ENCODE results near the gene PLPP1.

The PLPP1 gene

GRCh38 chr5:55392669-55393068 is 142.1 kb downstream of the PLPP1 start:
- Mint-ChIP-seq H3K4me1 (no peaks in the 10 kb centered on the region), H3K4me3 (no peak overlapping the region), H3K36me3 (ENCODE audit: low read depth) (peaks cover 82% of the 10 kb centered on the region), H3K9me3 (peaks cover 31% of the 10 kb centered on the region), H3K27me3 (ENCODE audit: low read depth, poor library complexity) (no peaks in the 10 kb centered on the region), H3K27ac (no peak overlapping the region)
- no peak for TF ChIP-seq CTCF (IDR thresholded peaks at IDR 0.05)
- DNase-seq, result no peak

GRCh38 chr5:55391707-55392106 is 143.1 kb downstream of the PLPP1 start:
- DNase-seq, result no peak
- peaks cover 78% of the 10 kb centered on the region for H3K36me3 Mint-ChIP-seq (ENCODE audit: low read depth)
- no peak for TF ChIP-seq CTCF (IDR thresholded peaks at IDR 0.05)
- H3K27me3 Mint-ChIP-seq (ENCODE audit: low read depth, poor library complexity), result no peaks in the 10 kb centered on the region
- H3K4me1 Mint-ChIP-seq, result no peaks in the 10 kb centered on the region
- no peak overlapping the region for H3K27ac Mint-ChIP-seq
- peaks cover 31% of the 10 kb centered on the region for H3K9me3 Mint-ChIP-seq
- H3K4me3 Mint-ChIP-seq, result no peak overlapping the region

- no peak for TF ChIP-seq CTCF (IDR thresholded peaks at IDR 0.05)
- Mint-ChIP-seq H3K36me3 (ENCODE audit: low read depth) (peaks cover 88% of the 10 kb centered on the region), H3K4me3 (no peak overlapping the region), H3K4me1 (no peaks in the 10 kb centered on the region), H3K27me3 (ENCODE audit: low read depth, poor library complexity) (no peaks in the 10 kb centered on the region), H3K9me3 (peaks cover 45% of the 10 kb centered on the region), H3K27ac (no peak overlapping the region)
- no peak for DNase-seq
These were observed 146.9 kb downstream of the PLPP1 start for GRCh38 chr5:55387865-55388264.

- no peaks in the 10 kb centered on the region for H3K4me1 Mint-ChIP-seq
- H3K36me3 Mint-ChIP-seq (ENCODE audit: low read depth), result peaks cover 88% of the 10 kb centered on the region
- H3K9me3 Mint-ChIP-seq, result peaks cover 42% of the 10 kb centered on the region
- H3K4me3 Mint-ChIP-seq, result no peak overlapping the region
- H3K27ac Mint-ChIP-seq, result no peak overlapping the region
- no peak for DNase-seq
- no peak for TF ChIP-seq CTCF (IDR thresholded peaks at IDR 0.05)
- no peaks in the 10 kb centered on the region for H3K27me3 Mint-ChIP-seq (ENCODE audit: low read depth, poor library complexity)
These were observed 148.4 kb downstream of the PLPP1 start for GRCh38 chr5:55386356-55386755.

- Mint-ChIP-seq H3K27ac (no peak overlapping the region), H3K4me1 (no peaks in the 10 kb centered on the region), H3K9me3 (peaks cover 37% of the 10 kb centered on the region), H3K27me3 (ENCODE audit: low read depth, poor library complexity) (no peaks in the 10 kb centered on the region), H3K36me3 (ENCODE audit: low read depth) (peaks cover 88% of the 10 kb centered on the region), H3K4me3 (no peak overlapping the region)
- TF ChIP-seq CTCF (IDR thresholded peaks at IDR 0.05), result no peak
- no peak for DNase-seq
These were observed 148.9 kb downstream of the PLPP1 start for GRCh38 chr5:55385846-55386245.

DNA sequence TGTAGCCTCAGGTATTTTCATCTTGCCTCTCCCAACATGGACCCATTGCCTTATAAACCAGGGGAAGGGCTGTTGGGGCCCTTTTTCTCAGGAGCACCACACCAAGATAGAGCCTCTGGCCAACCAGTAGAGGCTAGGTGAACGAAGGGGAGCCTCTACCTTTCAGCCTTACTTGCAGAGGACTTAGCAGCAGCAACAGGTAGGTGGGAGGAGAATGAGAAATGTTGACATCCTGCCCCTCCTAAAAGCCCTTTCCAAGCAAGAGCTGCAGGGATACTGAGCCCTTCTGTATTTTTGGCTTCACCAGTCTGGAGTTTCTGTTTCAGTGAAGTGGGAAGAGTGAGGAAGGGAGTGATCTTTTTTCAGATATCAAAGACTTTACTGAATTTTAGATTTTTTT is 149.5 kb downstream of the PLPP1 start:
- Mint-ChIP-seq H3K36me3 (ENCODE audit: low read depth) (peaks cover 88% of the 10 kb centered on the region), H3K27me3 (ENCODE audit: low read depth, poor library complexity) (no peaks in the 10 kb centered on the region), H3K4me1 (no peaks in the 10 kb centered on the region), H3K27ac (no peak overlapping the region), H3K9me3 (peaks cover 31% of the 10 kb centered on the region), H3K4me3 (no peak overlapping the region)
- DNase-seq, result no peak
- TF ChIP-seq CTCF (IDR thresholded peaks at IDR 0.05), result no peak

Data from nephron progenitor cell (in vitro differentiated cells).